SK-N-MC (cell line): ENCODE results near the gene IRGC.

Source experiments
- EZH2 ChIP-seq: fragments of 200-600 bp; sonication (generic); IDR thresholded peaks from one replicate; pipeline ENCODE4 v1.6.1; 2017; ENCODE audit warnings: antibody characterized with exemption
- POLR2AphosphoS5 ChIP-seq: IDR thresholded peaks from 2 replicates; pipeline ENCODE4 v1.6.1; 2012; ENCODE audit warnings: mild to moderate bottlenecking, low read depth, low read length, borderline replicate concordance

DNA sequence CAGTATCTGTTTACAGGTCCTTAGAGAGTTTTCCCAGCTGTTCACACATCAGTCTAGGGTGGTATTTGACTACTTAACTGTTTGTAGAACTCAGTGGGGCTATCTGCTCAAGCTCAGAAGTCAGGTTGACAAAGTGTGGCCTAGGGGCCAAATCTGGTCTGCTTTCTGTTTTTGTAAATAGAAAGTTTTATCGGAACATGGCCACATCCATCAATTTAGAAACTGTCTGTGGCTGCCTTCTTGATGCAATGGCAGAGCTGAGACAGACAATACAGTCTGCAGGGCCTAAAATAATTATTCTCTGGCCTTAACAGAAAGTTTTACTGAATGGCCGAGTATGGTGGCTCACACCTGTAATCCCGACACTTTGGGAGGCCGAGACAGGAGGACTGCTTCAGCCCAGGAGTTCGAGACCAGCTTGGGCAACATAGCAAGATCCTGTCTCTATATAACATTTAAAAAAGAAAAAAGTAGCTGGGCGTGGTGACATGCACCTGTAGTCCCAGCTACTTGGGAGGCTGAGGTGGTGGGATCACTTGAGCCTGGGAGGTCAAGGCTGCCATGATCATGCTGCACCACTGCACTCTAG is 36.5 kb downstream of the IRGC start:
- TF ChIP-seq EZH2 (no peak), POLR2AphosphoS5 (no peak)
